ENCODE data around the gene CC2D2B. TPM values are rescaled to one million over a fixed set of nuclear protein-coding genes. Genes with fewer than 3 reads are reported as not detected.
A peak's percentile ranks its signal among the peaks of the same experiment; 100 is the strongest.
"Not testable (repeated sequence)": the region's sequence is repeated elsewhere in the genome, so short reads cannot be mapped to it uniquely, and the experiment has no call there.

The CC2D2B gene
- total RNA-seq, 1 experiment from 2014 or later, result 0.20 TPM

DNA sequence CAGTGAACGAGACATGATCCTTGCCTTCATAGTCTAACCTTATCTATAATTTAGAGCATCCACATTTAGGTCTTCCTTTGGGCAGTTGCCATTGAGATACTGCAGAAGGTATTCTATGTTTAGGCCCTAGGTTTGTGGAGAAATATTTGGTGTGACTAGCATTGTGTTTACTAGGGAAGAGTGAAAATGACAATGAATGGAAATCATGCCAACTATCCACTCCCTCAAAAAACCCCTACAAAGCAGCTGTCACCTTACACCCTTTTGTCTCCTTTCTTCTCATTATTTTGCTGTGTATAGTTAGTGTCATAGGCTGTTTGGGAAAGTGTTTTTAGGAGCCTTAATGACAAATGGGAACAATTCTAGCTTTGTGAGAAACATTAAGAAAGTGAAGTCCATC, 138.8 kb downstream of the CC2D2B start (continued):
- TF ChIP-seq, protein P1, sequence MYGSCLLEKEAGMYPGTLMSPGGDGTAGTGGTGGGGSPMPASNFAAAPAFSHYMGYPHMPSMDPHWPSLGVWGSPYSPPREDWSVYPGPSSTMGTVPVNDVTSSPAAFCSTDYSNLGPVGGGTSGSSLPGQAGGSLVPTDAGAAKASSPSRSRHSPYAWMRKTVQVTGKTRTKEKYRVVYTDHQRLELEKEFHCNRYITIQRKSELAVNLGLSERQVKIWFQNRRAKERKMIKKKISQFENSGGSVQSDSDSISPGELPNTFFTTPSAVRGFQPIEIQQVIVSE (CRISPR knock-in tag; IDR thresholded peaks at IDR 0.05; ENCODE audit: borderline replicate concordance), result no peak
- no peak for TF ChIP-seq ZNF263 (CRISPR knock-in tag; IDR thresholded peaks at IDR 0.05; ENCODE audit: low read depth)

DNA sequence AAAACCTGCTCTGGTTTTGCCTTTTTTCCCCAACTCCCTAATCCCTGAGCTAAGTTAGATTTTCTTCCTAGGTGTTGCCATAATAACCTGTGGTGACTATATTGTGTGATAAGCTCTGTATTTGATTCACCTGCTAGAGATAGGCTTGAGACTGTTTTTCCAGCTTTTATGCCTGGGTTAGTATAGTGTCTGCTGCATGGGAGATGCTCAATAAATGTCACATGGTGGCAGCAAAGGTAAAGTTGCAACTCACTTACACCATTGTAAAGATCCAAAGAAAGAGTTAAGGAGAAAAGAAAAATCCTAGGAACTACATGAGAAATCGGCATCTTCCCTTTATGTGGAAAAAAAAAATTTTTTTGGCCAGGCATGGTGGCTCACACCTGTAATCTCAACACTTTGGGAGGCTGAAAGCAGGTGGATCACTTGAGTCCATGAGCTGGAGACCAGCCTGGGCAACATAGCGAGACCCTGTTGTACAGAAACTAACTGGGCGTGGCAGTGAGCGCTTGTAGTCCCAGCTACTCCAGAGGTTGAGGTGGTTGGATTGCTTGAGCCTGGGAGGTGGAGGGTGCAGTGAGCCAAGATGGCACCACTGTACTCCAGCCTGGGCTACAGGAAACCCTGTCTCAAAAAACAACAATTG, 139.4 kb downstream of the CC2D2B start:
- TF ChIP-seq ZNF219 (CRISPR knock-in tag; IDR thresholded peaks at IDR 0.05; ENCODE audit: borderline replicate concordance) (no peak), ZNF121 (CRISPR knock-in tag; IDR thresholded peaks at IDR 0.05) (peak; percentile 87)
- Mint-ChIP-seq H3K27me3 (ENCODE audit: low read depth) (peaks cover 9% of the 10 kb centered on the region), H3K4me3 (no peak overlapping the region), H3K9me3 (peaks cover 5% of the 10 kb centered on the region), H3K36me3 (peaks cover 44% of the 10 kb centered on the region), H3K27ac (0 out of 2 replicates have a peak overlapping the region, but pooled peaks have one; percentile 2), H3K4me1 (peaks cover 34% of the 10 kb centered on the region)
- ChIA-PET POLR2A (interaction anchor here (0.6 kb wide), 1 partner anchor 182 kb away, joined by 3 read pairs; no protein-coding TSS in a partner anchor), CTCF (interaction anchor here (1.5 kb wide), 1 partner anchor 182 kb away, joined by 6 read pairs; no protein-coding TSS in a partner anchor)
- DNase-seq (ENCODE audit: low spot score) (no peak), ATAC-seq (no peak)

DNA sequence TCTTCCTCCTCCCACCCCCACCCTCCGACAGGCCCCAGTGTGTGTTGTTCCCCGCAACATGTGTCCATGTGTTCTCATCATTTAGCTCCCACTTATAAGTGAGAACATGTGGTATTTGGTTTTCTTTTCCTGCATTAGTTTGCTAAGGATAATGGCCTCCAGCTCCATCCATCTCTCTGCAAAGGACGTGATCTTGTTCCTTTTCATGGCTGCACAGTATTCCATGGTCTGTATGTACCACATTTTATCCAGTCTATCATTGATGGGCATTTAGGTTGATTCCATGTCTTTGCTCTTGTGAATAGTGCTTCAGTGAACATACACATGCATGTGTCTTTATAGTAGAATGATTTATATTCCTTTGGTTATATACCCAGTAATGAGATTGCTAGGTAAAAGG, 140.2 kb downstream of the CC2D2B start:
- H3K27me3 Mint-ChIP-seq (ENCODE audit: low read depth); H3K27ac Mint-ChIP-seq; ATAC-seq; DNase-seq (ENCODE audit: low spot score); POLR2A ChIA-PET; H3K9me3 Mint-ChIP-seq; H3K4me3 Mint-ChIP-seq: not testable (repeated sequence)
- Mint-ChIP-seq H3K36me3 (peaks cover 49% of the 10 kb centered on the region), H3K4me1 (peaks cover 37% of the 10 kb centered on the region)
- CTCF ChIA-PET, result interaction anchor here (1.5 kb wide), 1 partner anchor 181 kb away, joined by 6 read pairs; no protein-coding TSS in a partner anchor

GRCh38 chr10:96049340-96049739, 141.6 kb downstream of the CC2D2B start:
- H3K27ac Mint-ChIP-seq, result no peak overlapping the region
- DNase-seq (ENCODE audit: low spot score) (no peak), ATAC-seq (no peak)
- H3K27me3 Mint-ChIP-seq (ENCODE audit: low read depth), result no peaks in the 10 kb centered on the region
- no peak overlapping the region for H3K4me3 Mint-ChIP-seq
- H3K9me3 Mint-ChIP-seq, result no peaks in the 10 kb centered on the region
- POLR2A ChIA-PET, result no interaction called here
- H3K36me3 Mint-ChIP-seq, result peaks cover 50% of the 10 kb centered on the region
- CTCF ChIA-PET, result no interaction called here
- peaks cover 37% of the 10 kb centered on the region for H3K4me1 Mint-ChIP-seq
- TF ChIP-seq FOXP1 (CRISPR knock-in tag; IDR thresholded peaks at IDR 0.05; ENCODE audit: borderline replicate concordance) (no peak), ARID4B (CRISPR knock-in tag; IDR thresholded peaks at IDR 0.05; ENCODE audit: borderline replicate concordance) (no peak), ATF6 (CRISPR knock-in tag; IDR thresholded peaks at IDR 0.05) (no peak), ZNF512 (CRISPR knock-in tag; IDR thresholded peaks at IDR 0.05; ENCODE audit: borderline replicate concordance) (no peak), NFE2L1 (CRISPR knock-in tag; IDR thresholded peaks at IDR 0.05) (no peak), E2F4 (CRISPR knock-in tag; IDR thresholded peaks at IDR 0.05; ENCODE audit: borderline replicate concordance, low read depth) (no peak), OVOL2 (CRISPR knock-in tag; IDR thresholded peaks at IDR 0.05; ENCODE audit: borderline replicate concordance) (no peak), ZNF219 (CRISPR knock-in tag; IDR thresholded peaks at IDR 0.05; ENCODE audit: borderline replicate concordance) (no peak), MXD4 (CRISPR knock-in tag; IDR thresholded peaks at IDR 0.05; ENCODE audit: borderline replicate concordance) (no peak), TCF7 (CRISPR knock-in tag; IDR thresholded peaks at IDR 0.05; ENCODE audit: low read depth) (no peak)
- TF ChIP-seq, protein P2, sequence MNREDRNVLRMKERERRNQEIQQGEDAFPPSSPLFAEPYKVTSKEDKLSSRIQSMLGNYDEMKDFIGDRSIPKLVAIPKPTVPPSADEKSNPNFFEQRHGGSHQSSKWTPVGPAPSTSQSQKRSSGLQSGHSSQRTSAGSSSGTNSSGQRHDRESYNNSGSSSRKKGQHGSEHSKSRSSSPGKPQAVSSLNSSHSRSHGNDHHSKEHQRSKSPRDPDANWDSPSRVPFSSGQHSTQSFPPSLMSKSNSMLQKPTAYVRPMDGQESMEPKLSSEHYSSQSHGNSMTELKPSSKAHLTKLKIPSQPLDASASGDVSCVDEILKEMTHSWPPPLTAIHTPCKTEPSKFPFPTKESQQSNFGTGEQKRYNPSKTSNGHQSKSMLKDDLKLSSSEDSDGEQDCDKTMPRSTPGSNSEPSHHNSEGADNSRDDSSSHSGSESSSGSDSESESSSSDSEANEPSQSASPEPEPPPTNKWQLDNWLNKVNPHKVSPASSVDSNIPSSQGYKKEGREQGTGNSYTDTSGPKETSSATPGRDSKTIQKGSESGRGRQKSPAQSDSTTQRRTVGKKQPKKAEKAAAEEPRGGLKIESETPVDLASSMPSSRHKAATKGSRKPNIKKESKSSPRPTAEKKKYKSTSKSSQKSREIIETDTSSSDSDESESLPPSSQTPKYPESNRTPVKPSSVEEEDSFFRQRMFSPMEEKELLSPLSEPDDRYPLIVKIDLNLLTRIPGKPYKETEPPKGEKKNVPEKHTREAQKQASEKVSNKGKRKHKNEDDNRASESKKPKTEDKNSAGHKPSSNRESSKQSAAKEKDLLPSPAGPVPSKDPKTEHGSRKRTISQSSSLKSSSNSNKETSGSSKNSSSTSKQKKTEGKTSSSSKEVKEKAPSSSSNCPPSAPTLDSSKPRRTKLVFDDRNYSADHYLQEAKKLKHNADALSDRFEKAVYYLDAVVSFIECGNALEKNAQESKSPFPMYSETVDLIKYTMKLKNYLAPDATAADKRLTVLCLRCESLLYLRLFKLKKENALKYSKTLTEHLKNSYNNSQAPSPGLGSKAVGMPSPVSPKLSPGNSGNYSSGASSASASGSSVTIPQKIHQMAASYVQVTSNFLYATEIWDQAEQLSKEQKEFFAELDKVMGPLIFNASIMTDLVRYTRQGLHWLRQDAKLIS (CRISPR knock-in tag; IDR thresholded peaks at IDR 0.05; ENCODE audit: borderline replicate concordance), result no peak

Data from WTC11 (cell line).